Measurements from ENCODE around the gene GLIS1. TPM values are rescaled to one million over a fixed set of nuclear protein-coding genes. Genes with fewer than 3 reads are reported as not detected.
A peak's percentile ranks its signal among the peaks of the same experiment; 100 is the strongest.

The GLIS1 gene
- total RNA-seq, 1 donor from 2014 or later, result 1.2 TPM

DNA sequence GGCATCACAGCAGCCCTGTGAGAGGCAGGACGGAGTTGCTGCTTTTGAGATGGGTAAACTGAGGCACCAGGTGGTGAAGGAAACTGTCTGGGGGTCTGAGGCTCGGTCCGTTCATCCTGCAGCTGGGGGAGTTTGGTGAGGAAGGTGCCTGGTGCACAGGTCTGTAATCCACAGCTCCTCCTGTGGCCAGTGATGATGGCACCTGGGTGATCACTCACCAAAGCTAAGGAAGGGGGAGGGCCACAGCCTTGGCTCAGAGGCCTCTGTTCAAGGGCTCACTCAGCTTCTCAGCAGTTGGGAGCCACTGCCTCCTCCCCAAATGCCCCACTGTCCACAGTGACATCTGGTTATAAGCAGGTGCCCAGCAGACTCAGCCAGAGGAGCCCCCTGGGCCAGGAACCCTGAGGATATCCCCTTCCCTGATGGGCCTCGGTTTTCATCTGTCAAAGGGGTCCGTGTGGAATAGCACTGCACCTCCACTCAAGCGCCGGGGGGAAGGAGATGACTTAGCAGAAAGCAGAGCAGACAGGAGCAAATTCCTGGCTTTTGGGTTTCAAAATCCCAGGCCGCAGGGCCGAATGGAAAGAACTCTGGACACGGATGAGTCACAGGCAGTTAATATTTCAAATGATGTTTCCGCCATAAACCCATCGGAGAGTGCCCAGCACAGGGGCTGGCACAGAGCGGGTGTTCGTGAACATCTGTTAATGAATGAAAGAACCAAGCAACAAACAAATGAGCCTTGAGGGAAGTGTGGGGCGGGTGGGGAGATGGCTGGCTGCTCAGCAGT is 197.0 kb downstream of the GLIS1 start:
- Histone ChIP-seq H3K4me1 (peaks cover 9% of the 10 kb centered on the region), H3K36me3 (no peaks in the 10 kb centered on the region), H3K4me3 (no peak overlapping the region), H3K27me3 (no peaks in the 10 kb centered on the region), H3K9me3 (no peaks in the 10 kb centered on the region), H3K27ac (peak overlapping the region; percentile 76)
- intact Hi-C loops (cut with DNase I), result no loop called here
- TF ChIP-seq, protein P1, sequence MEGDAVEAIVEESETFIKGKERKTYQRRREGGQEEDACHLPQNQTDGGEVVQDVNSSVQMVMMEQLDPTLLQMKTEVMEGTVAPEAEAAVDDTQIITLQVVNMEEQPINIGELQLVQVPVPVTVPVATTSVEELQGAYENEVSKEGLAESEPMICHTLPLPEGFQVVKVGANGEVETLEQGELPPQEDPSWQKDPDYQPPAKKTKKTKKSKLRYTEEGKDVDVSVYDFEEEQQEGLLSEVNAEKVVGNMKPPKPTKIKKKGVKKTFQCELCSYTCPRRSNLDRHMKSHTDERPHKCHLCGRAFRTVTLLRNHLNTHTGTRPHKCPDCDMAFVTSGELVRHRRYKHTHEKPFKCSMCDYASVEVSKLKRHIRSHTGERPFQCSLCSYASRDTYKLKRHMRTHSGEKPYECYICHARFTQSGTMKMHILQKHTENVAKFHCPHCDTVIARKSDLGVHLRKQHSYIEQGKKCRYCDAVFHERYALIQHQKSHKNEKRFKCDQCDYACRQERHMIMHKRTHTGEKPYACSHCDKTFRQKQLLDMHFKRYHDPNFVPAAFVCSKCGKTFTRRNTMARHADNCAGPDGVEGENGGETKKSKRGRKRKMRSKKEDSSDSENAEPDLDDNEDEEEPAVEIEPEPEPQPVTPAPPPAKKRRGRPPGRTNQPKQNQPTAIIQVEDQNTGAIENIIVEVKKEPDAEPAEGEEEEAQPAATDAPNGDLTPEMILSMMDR (IDR thresholded peaks at IDR 0.05), result no peak
- peak in 1 of 2 donors; percentile 49 for TF ChIP-seq POLR2AphosphoS5 (IDR thresholded peaks at IDR 0.05; ENCODE audit: insufficient read depth in 1 of 2, low read depth in 1 of 2)
- DNase-seq (ENCODE audit: extremely low spot score in 2 of 2), result no peak

DNA sequence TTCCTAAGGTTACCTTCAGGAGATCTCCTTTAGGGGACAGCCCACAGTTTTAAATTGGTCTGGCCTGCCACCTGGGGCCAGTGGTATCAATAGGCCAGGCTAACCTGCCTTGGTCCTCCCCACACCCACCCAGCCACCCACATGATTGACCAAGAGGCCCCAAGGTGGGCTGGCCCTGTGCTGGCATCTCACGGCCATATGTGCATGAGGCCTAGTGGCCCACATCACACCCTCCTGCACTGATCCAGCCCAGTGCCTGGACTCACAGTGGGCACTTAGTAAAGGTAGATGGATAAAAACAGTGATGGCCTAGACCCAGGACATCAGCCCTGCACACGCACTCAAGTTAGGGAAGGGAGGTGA is 197.7 kb downstream of the GLIS1 start:
- H3K27ac ChIP-seq, result peak overlapping the region; percentile 76
- intact Hi-C loops (cut with DNase I), result no loop called here
- H3K27me3 ChIP-seq, result no peaks in the 10 kb centered on the region
- no peak for DNase-seq (ENCODE audit: extremely low spot score in 2 of 2)
- H3K4me3 ChIP-seq, result no peak overlapping the region
- no peaks in the 10 kb centered on the region for H3K9me3 ChIP-seq
- H3K36me3 ChIP-seq, result no peaks in the 10 kb centered on the region
- H3K4me1 ChIP-seq, result peaks cover 9% of the 10 kb centered on the region
- no peak for TF ChIP-seq POLR2A (IDR thresholded peaks at IDR 0.05)
- TF ChIP-seq, protein P1 (IDR thresholded peaks at IDR 0.05), result no peak
- TF ChIP-seq POLR2AphosphoS5 (IDR thresholded peaks at IDR 0.05; ENCODE audit: insufficient read depth in 1 of 2, low read depth in 1 of 2), result no peak

GRCh38 chr1:53540604-53541262 is 198.2 kb downstream of the GLIS1 start:
- DNase-seq (ENCODE audit: extremely low spot score in 2 of 2), result no peak
- Histone ChIP-seq H3K4me3 (no peak overlapping the region), H3K36me3 (no peaks in the 10 kb centered on the region), H3K4me1 (peaks cover 9% of the 10 kb centered on the region), H3K27ac (peak overlapping the region; percentile 76), H3K27me3 (no peaks in the 10 kb centered on the region), H3K9me3 (no peaks in the 10 kb centered on the region)
- no peak for TF ChIP-seq POLR2AphosphoS5 (IDR thresholded peaks at IDR 0.05; ENCODE audit: insufficient read depth in 1 of 2, low read depth in 1 of 2)
- TF ChIP-seq, protein P1 (IDR thresholded peaks at IDR 0.05), result no peak
- no peak for TF ChIP-seq POLR2A (IDR thresholded peaks at IDR 0.05)
- intact Hi-C loops (cut with DNase I), result no loop called here

- Histone ChIP-seq H3K4me3 (no peak overlapping the region), H3K36me3 (no peaks in the 10 kb centered on the region), H3K4me1 (peaks cover 9% of the 10 kb centered on the region), H3K27me3 (no peaks in the 10 kb centered on the region), H3K9me3 (no peaks in the 10 kb centered on the region), H3K27ac (no peak overlapping the region)
- intact Hi-C loops (cut with DNase I), result no loop called here
- no peak for DNase-seq (ENCODE audit: extremely low spot score in 2 of 2)
- no peak for TF ChIP-seq POLR2AphosphoS5 (IDR thresholded peaks at IDR 0.05; ENCODE audit: insufficient read depth in 1 of 2, low read depth in 1 of 2)
- TF ChIP-seq POLR2A (IDR thresholded peaks at IDR 0.05), result no peak
- TF ChIP-seq, protein P1 (IDR thresholded peaks at IDR 0.05), result no peak
Measured at GRCh38 chr1:53539711-53540603, 199.0 kb downstream of the GLIS1 start.

Measured in vagina (tissue), 2 donors.